NCI-H2029 (cell line): ENCODE results near the gene TRIM9.

ENCODE experiments used
- DNase-seq: peaks from one replicate; lab custom pipeline; 2025; lab: John Stamatoyannopoulos, UW

Gene TRIM9

DNA sequence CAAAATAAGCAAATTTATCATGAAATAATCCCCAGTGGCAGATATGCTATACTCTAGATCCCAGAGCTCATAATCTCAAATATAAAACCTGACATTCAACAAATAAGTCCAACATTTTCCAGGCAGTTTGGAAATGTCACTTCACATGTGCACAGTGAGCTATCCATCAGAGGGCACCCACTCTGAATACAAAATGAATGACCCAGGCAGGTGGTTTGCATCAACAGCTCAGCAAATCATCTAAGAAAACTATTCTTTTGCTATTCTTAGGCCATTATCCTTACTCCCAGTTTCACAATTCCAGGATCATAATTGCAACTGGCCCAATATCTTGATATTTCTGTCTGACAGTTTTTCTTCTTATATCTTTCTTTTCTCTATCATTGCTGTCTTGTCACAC, 38.5 kb downstream of the TRIM9 start:
- DNase-seq: no peak

DNA sequence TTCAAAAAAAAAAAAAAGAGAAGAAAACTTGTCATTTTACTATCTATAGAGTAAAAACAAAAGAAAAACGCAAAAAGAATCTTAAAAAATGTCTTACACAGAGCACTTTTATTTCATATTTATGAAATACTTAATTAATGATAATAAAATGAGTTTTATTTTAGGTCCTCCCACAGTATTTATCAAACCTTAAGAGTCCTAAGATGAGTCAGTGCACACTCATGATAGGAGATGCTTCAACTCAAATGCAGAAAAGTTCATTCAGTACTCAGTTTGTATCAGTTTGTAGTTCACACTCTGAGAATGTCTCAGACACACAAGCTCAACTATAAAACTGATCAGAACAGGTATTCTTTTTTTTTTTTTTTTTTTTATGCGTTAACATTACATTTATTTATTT, 41.7 kb downstream of the TRIM9 start:
- DNase-seq: no peak

DNA sequence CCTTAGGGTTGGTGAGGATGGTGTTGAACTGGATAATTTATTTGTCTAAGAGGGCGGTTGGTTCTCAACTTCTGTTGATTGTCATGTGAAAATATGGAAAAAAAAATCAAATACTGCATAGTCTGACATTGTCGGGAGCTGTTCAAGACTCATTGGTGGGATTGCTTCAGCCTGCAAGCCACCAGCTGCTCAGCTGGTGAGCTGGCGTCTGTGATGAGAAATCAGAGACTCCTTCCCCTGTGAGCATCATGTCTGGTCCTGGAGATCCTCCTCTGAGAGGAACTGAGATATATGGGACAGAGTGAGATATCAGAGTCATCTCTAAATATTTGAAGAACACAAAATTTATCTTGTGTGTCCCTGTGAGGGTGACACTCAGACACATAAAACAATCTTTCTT, 49.9 kb downstream of the TRIM9 start:
- DNase-seq: no peak

DNA sequence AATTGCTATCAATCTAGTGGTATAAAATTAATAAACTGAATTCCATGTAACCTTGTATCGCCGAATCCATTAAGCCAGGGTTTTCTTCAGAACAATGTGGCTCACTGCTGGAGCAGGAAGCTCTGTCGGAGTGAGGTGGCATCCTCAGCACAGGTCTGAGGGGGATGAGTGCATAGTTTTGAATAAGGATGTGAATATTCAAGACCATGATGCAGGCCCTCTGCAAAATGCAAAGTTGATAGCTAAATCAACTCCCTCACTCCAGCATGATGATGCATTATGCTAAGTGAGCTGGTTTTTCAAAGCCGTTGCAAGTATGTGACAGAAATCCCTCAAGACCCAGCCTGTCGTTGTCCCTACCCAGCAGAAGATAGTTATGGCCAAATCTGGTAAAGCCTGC, 53.0 kb downstream of the TRIM9 start:
- no peak for DNase-seq

DNA sequence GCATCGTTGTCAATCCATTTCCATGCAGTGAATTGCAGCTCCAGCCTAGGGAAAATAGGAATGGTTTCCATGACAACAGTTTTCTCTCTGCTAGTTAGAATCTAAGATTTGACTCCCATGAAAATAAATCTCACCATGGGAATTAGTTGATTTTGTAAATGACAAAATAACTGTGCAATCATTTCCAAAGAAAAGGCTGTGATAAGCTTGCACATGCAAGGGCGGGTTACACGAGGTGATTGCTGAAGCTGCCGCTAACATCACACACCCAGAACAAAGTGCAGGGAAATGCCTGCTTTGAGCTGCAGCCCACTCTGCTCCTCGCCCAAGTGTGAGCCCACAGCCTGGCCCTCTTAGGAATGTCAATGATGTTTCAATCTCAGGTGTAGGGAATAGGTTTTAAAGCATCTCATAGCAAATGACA, 53.8 kb downstream of the TRIM9 start:
- DNase-seq: no peak

DNA sequence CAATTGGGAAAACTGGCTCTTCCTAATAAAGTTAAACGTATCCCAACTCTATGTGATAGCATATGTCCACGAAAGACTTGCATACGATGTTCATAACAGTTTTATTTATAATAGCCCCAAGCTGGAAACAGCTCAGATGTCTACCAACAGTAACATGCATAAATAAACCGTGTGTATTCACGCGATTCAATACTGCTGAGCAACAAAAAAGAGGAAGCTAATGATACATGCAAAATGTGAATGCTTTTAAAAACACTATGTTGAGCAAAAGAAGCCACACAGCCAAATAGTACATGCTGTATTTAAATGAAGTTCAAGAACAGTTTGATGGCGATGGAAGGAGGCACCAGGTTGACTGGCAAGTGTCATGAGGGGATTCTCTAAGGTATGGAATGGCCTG, 55.7 kb downstream of the TRIM9 start:
- no peak for DNase-seq

DNA sequence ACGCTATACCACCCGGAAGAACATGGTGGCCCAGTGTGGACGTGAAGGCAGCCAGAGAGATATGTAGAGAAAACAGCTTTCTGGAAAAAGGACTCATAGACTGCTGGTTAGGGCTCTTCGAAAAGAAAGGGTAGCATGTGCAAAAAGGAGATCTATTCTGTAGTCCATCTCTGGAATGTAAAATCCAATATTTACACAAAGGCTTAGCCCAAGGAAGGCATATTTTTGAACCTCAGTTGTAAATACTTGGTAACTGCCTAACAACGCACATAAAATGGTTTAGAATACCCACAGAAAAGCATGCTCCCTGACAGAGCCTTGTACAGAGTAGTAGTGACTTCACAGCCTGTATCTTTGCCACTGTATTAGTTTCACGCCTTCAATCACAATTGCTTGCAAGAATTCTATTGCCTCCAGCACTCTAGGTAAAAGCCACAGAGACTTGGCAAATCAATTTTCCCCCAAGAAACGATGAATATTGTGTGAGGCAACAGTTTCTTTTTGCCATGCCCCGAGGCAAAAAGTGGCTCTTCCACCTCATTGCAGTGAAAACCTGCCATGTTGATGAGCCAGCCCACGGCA, 59.2 kb downstream of the TRIM9 start:
- no peak for DNase-seq

DNA sequence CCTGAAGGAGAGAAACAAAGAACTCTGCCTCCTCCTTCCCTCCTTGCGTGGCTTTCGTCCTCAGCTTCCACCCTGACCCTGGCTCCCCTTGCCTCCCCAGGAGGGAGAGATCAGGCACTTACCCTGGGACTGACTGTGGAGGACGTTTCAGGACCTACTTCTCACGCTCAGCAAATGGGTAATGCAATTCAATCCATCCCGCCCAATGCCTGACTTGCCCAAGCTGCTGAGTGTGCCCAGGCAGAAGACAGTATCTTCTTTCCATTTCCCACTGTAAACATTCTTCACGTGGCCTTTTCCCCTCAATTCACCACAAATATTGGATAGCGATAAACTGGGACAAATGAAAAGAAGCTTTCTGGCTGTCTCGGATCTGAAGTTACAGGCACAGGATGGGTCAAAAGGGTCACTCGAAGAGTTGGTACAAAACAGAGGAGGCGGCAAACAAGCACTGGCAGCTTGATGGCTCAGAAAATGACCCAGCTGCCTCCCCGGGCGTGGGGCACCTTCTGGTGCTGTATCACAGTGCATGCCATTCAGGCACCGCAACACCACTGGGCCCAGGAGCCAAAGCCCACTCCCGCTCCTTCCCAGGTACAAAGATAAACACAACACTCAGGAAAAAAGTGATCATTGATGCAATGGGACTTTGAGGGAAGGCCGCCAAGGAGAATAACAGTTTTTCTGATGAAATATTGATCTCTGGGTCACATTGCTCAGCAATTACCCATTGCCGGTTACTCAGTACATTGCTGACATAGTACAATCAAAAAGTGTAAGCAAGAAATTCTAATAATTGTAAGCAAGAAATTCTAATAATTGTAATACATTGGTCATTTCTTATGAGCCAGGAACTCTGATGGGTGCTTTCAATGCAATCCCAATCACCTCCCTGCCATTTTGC, 65.8 kb downstream of the TRIM9 start:
- no peak for DNase-seq

DNA sequence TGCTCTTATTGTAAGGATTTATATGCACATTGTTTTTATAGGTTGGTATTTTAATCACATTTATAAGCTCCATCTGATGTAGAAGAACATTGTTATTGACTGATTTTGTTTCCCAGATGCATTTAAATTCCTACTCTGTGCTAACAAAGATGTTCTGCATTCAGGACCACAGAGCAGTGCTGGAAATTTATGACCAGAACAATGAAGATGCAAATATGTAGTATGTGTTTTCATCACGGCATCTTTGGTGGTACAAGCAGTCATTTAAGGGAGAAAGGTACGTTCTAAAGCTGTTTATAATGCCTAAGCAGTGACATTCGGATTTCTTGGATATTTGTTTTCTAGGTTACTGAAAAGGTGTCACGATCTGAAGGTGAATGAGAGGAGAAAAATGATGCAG, 66.5 kb downstream of the TRIM9 start:
- no peak for DNase-seq

DNA sequence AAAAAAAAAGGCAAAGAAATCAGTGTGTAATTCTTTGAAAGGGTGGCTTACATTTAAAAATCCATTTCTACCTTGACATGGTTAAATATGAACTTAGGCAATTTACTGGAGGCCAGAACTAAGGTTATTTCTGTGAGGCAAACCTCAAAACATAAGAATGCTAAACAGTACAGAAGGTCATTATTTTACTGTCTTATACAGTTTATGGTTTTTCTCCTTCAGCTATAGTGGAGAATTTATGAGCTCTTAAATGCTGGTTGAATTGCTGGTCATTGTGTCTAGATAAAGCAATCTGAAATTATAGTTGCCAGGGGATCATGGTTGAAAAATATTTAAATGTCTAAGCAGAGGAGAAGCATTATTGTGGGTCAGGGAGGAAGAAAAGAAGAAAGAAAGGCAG, 70.5 kb downstream of the TRIM9 start:
- no peak for DNase-seq

DNA sequence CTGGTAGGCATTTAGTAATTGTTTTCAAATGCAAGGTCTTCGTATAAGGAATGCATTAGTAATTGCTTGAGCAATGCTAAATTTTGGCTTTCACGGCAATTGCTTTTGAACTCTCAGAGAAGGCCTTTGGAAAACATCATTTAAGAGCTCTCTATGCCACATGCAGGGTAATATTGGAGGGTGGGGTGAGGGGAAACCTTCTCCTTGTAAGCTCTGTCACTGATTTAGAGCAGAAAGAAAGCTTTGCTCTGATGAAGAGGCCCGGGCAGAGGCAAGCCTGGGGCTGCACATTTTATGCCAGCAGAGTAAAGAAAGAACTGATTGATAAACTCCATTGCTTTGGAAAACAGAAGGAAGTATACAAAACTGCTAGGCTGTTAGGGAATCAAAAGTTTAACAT, 70.9 kb downstream of the TRIM9 start:
- DNase-seq: no peak

DNA sequence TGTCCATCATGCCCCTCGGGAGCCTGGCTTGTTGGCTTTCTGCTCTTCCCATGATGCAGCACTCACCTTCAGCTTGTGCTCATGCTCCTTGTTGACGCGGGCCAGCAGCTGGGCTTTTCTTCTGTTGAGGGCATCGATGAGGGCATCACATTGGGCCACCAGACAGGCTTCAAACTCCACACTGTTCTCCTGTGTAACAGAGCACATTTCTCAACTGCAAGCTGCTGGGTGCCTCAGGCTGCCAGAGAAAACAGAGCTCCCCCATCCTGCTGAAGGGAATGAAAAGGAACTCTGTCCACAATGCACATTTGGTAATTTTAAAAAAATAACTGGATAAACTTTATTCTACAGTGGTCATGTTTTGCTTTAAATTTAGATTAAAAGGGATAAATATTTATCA, 72.1 kb downstream of the TRIM9 start:
- no peak for DNase-seq

DNA sequence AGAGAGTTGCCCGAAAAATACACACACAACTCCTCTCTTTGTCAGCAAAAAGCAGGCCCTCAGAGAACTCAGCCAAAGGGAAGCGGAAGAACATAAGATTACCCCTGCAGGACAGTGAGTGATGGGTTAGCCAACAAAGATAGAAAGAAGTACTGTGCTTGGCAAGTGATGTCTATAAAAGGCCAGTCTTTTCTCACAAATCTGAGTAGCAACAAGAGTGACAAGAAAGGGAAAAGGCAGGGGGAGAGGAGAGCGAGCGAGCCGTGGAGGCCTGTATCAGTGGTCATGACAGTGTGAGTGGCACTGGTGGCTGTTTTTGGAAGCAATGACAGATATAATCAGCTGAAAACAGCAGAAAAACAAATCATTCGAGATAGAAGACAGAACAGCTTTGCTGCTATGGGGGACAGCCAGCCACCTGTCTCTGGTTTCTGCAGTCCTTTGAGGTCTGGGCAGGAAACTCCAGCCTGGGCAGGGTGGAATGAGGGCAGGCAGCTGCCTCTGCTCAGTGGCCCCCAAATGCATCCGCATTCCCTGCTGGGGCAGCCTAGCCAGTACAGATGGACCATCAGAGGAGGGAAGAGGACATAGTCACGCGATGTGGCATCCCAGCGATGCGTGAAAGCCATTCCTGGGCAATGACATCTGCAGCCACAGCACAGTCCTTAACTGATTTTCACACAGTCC, 74.7 kb downstream of the TRIM9 start:
- DNase-seq: no peak

DNA sequence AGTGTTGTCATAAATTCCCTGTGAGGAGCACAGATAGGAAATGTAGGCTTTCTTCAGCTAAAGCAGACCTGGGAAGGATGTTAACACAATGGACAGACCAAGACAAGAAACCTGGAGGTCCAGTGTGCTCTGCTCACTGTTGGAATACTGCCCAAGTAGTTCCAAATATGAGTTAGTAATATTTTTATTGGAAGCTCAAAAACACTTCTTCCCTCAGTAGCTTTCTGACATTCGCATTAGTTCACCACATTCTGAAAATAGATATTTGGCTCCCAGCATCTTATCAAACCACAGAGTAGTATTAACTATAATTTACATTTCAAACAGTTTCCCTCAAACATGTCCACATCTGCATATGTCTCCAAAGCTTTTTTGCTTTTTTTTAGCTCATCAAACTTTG, 75.8 kb downstream of the TRIM9 start:
- DNase-seq: no peak

DNA sequence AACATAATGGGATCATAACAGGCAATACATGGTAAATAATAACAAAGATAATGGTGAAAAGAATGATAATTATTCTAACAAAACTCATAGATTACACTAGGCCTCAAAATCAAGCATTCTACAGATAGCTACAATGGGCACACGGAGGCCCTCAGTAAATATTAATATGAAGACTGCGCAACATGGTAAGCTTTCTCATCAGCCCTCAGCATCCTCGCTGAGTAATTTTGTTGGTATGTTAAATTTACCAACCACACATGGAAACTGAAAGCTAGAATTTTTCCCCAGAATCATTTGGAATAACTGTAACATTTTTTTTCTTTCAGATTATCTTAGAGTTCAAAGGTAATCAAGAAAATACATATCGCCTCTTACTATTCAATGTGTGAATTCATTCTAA, 76.4 kb downstream of the TRIM9 start:
- no peak for DNase-seq

DNA sequence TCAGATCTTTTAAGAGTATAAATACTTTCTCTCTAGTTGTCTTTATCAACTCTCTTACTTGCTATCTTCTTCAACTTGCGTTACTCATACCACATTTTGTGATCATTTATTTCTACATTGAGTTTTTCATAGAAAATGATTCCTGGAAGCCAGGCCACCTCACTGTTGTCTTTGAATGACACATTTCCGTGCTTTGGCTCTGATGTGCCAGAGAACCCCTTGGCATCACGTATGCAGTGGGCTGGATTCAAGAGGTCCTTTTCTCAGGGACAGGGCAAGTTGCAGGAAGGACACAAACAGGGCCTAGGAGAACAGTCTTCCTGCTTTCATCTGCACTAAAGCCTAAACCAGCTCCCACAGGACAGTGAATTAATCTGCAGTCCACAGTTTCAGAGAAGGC, 80.3 kb downstream of the TRIM9 start:
- DNase-seq: no peak

DNA sequence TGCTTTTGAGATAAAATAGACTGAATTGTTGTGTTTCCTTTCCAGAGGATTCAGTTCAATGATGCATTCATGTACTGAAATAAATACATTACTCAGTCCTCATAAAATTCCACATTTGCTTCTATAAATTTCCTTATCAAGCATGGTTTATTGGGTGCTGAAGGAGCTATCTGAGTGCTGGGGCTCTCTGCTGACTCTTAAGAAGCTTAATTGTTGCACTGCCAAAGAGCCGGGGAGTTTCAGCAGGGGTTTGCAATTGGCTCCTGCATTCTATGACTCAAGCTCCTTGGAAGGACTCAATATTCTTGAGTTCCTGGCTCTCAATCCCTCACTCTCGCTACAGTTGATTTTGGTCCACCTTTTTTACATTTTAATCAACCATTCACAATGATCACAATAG, 80.8 kb downstream of the TRIM9 start:
- DNase-seq: no peak

DNA sequence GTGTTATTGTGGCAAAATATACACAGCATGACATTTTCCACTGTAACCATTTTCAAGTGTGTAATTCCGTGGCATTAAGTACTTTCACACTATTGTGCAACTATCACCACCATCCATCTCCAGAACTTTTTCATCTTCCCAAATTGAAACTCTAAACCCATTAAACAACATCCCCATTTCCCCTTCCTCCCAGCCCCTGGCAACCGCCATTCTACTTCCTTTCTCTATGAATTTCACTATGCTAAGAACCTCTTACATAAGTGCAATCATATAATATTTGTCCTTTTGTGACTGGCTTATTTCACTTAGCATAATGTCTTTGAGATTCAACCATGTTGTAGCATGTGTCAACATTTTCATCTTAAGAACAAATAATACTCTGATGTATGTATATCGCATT, 82.8 kb downstream of the TRIM9 start:
- DNase-seq: no peak

DNA sequence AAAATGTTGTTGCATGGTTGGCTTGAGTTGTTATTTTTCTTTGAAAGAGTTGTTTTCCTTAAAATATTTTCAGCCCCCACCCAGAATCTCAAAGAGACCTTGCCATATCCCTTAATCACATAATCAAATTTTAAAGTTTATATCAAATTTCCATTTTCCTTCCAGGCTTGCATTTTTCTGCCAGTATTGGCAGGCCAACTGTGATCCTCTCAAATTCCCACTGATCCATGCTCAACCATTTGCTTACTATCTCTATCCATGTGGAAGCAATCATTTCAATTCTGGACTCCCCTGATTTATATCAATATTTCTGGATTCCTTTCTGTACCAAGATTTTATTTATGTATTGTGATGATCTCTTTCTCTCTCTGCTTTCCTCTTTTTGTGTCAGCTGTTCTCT, 86.5 kb downstream of the TRIM9 start:
- no peak for DNase-seq

DNA sequence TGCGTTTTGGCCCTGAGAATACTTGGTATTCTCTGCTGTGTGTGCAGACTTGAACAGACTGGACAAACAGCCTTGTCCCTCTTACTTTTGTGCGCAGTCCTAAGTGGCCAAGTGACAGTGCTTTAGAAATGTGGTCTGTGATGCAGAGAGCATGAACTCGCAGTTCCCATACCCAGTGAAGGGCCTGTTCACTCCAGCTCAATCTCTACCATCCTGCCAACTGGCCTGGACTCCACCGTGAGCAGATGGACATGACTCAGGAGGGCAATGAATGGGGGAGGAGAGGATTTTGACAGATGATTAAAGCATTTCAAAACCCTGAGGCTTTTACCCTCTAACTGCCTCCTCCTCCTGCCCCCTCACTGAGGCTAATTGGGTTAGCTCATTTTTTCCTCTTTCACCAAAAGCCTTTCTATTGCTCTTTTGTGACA, 88.1 kb downstream of the TRIM9 start:
- peak; percentile 24 for DNase-seq

DNA sequence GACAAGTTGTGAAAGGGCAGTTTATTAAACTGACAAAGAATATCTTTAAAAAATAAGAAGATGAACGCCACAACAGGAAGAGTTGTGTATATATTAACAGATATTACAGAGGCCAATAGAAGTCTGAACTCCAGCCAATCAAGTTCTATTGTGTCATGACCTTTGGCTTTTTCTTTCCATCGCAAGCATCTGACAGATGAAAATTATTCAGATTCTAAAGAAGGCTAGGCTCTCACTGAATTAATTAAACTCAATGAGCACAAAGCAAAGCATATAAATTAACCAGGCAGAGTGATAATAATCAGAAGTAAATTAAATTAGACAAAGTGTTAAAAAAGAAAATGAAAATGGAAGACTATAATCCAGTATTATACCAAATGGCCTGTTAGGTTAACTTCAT, 88.6 kb downstream of the TRIM9 start:
- DNase-seq: no peak

DNA sequence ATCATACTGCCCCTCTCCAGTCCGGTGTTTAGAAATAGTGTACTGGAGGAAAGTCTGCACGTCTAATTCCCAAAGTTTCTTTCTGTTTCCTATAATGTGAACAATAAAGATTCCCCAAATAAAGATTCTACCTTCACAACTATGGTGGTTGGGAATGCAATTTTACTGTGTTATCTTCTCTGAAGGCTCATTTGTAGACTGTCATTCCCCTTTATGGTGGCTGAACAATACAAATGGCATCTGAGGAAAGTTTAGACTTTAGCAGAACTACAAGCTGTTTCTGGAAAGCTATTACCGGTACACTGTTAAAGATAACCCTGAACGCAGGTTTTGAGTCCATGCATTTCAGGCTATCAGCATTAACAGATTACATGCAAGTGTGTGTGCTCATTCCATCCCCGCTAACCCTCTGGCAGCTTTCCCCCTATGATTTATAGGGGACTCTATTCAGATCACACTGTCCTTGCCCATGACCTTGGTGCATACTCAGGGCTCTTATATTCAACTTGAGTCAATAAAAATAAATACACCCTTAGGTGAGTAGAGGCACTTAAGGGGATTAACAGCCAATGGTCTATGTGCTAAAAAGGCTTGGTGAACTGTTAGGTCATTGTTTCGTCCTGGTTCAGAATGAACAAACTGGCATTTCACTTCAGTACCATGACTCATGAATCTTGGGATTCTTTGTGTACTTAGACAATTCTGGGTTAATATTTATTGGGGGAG, 89.9 kb downstream of the TRIM9 start:
- peak; percentile 78 for DNase-seq
